Hematopoietic multipotent progenitor cell treated with erythropoietin and hydrocortisone succinate and interleukin-3 and kit ligand, for 6 days (in vitro differentiated cells): ENCODE measurements around the gene RSF1.
"Not testable (repeated sequence)": the region's sequence is repeated elsewhere in the genome, so short reads cannot be mapped to it uniquely, and the experiment has no call there.

Experiments
- DNase-seq: peaks from one replicate; pipeline ENCODE4 v3.0.0-alpha.2; 2015

The RSF1 gene, protein sequence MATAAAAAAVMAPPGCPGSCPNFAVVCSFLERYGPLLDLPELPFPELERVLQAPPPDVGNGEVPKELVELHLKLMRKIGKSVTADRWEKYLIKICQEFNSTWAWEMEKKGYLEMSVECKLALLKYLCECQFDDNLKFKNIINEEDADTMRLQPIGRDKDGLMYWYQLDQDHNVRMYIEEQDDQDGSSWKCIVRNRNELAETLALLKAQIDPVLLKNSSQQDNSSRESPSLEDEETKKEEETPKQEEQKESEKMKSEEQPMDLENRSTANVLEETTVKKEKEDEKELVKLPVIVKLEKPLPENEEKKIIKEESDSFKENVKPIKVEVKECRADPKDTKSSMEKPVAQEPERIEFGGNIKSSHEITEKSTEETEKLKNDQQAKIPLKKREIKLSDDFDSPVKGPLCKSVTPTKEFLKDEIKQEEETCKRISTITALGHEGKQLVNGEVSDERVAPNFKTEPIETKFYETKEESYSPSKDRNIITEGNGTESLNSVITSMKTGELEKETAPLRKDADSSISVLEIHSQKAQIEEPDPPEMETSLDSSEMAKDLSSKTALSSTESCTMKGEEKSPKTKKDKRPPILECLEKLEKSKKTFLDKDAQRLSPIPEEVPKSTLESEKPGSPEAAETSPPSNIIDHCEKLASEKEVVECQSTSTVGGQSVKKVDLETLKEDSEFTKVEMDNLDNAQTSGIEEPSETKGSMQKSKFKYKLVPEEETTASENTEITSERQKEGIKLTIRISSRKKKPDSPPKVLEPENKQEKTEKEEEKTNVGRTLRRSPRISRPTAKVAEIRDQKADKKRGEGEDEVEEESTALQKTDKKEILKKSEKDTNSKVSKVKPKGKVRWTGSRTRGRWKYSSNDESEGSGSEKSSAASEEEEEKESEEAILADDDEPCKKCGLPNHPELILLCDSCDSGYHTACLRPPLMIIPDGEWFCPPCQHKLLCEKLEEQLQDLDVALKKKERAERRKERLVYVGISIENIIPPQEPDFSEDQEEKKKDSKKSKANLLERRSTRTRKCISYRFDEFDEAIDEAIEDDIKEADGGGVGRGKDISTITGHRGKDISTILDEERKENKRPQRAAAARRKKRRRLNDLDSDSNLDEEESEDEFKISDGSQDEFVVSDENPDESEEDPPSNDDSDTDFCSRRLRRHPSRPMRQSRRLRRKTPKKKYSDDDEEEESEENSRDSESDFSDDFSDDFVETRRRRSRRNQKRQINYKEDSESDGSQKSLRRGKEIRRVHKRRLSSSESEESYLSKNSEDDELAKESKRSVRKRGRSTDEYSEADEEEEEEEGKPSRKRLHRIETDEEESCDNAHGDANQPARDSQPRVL (N-terminal part only)

DNA sequence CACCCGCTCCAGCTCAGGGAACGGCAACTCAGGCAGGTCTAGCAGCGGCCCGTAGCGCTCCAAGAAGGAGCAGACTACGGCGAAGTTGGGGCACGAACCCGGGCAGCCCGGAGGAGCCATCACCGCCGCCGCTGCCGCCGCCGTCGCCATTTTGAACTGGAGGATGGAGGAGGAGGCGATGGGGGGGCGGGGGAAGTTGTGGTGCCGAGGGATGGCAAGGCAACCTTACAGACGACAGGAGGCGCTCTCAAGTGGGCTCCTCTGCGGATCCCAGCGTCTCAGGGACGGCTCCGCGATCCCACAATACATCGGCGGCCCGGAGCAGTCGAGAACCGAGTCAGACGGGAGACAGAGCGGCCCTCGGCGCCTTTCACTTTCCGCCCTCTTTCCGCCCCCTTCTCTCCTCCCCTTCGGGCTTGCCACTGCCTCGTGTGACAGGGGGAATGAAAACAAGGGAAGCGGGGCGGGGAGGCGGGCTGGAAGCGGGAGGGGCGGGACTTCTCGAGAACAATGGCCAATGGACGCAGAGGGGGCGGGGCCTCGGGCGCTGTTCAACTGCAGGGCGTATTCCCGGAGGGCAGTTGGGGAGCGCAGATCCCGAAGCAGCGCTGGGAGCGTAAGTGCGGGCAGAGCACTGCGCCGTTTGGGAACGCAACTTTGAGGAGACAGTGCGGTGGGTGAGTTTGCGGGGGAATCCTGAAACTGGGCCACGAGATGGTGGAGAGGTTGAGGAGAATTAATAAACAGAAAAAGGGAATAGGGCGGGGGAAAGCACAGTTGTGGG is at the start of gene RSF1, which contains the start of gene AAMDC:
RSF1 (minus strand) TSS at position 158 of the 784 bp plus-strand sequence; CDS start at position 150, 8 bp downstream.
AAMDC (plus strand) TSS at position 580 of the 784 bp plus-strand sequence. CDS start 21,353 bp downstream, outside the sequence.
- peak; percentile 99 for DNase-seq

DNA sequence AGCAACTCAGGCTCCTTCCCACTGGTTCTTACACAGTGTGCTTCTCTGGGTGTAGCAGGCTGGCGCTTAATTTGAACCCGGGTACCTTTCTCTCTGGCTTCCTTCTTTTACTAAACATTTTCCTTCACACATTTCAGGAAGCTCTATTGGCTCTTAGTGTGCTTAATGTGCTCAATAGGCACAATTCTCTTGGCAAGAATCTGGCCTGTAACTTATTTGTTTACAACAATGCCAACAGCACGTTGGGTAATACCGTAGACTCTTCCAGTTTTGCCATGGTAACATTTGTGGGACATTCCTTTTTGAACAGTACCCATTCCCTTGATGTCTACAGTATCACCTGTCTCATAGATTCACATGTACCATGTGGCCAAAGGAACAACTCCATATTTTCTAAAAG is 48.2 kb upstream of the RSF1 start:
- DNase-seq = no peak

- DNase-seq = no peak
Measured at GRCh38 chr11:77866336-77866735, 45.8 kb upstream of the RSF1 start.

DNA sequence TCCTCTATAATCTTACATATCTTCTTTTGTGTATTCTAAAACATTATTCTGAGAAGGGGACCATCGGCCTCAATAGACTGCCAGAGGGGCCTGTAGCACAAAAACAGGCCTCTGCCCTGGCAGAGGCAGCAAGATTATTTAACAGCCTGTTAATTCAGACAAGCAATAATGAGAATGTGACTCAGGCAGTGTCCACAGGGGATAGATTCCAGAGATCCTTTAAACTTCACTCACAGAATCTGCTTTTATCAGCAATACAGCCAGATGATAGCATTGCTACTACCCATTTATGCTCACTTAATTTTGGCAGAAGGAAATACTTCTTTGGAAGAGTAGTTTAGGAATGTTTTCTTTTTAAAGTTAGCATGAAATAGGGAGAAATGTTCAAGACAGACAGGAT is 45.3 kb upstream of the RSF1 start:
- no peak for DNase-seq

DNA sequence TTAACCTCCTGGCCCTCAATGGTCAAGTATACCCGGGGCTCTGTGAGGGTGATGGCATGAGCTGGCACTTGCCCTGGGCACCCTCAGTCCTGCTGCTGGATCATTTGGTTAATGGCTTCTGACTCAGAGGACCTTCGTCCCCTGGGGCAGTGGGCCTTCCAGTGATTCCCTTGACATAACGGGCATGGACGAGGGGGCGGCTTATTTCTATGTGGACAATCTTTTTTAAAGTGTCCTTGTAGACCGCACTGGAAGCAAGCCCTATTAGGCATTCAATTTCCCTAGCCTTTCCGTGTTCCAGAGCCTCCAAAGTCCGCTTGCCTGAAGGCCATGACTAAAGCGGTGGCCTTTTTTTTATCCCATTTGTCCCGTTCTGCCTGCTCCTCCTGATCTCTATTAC is 40.9 kb upstream of the RSF1 start:
- DNase-seq = not testable (repeated sequence)

DNA sequence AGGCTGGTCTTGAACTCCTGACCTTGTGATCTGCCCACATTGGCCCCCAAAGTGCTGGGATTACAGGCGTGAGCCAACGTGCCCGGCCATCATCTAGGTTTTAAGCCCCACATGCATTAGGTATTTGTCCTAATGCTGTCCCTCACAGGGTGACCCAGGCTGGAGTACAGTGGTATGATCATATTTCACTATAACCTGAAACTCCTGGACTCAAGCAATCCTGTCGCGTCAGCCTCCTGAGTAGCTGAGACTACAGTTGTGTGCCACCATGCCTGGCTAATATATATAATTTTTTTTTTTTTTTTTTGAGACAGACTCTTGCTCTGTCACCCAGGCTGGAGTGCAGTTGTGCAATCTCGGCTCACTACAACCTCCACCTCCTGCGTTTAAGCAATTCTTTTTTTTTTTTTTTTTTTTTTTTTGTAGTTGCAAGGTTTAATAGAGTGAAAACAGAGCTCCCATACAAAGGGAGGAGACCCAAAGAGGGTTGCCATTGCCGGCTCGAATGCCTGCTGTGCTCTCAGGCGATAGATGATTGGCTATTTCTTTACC is 37.5 kb upstream of the RSF1 start:
- not testable (repeated sequence) for DNase-seq

DNA sequence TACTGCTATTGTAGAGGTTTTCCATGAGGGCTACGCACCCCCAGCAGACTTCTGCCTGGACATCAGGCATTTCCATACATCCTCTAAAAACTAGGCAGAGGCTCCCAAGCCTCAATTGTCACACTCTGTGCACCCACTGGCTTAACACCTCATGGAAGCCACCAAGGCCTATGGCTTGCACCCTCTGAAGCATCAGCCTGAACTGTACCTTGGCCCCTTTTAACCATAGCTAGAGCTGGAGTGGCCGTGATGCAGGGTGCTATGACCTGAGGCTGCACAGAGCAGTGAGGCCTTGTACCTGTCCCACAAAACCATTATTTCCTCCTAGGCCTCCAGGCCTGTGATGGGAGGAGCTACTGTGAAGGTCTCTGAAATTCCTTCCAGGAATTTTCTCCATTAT is 34.3 kb upstream of the RSF1 start:
- no peak for DNase-seq

- no peak for DNase-seq
Measured at GRCh38 chr11:77851503-77851902, 31.0 kb upstream of the RSF1 start.

DNA sequence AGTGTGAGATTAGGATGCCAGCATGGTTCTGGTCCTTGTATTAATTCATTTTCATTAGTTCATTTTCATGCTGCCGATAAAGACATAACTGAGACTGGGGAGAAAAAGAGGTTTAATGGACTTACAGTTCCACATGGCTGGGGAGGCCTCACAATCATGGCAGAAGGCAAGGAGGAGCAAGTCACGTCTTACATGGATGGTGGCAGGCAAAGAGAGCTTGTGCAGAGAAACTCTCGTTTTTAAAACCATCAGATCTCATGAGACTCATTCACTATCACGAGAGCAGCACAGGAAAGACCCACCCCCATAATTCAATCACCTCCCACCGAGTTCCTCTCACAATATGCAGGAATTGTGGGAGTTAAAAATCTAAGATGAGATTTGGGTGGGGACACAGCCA is 23.2 kb upstream of the RSF1 start:
- DNase-seq = not testable (repeated sequence)

GRCh38 chr11:77842441-77843121 is 22.1 kb upstream of the RSF1 start:
- DNase-seq = peak; percentile 43

GRCh38 chr11:77833302-77833701 is 12.8 kb upstream of the RSF1 start:
- no peak for DNase-seq

GRCh38 chr11:77828926-77829325 is 8.4 kb upstream of the RSF1 start:
- DNase-seq = peak; percentile 66

DNA sequence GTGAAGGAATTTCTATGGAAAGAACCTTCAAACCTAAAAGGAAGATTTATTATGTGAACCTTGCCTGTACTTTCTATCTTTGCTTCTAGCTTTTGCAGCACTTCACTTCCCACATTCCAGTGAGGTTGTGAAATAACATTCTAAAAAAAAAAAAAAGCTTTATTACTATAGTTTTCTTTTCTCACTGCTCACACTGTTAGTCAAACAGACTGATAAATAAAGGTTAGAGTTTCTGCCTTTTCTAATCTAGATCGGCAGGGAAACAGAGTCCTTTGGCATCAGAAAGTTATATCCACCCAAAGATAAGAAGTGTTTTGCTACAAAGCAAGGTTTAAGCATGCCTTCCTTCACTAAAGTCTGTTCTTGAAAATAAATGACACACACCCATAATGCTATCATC is 3.3 kb upstream of the RSF1 start:
- peak; percentile 40 for DNase-seq

DNA sequence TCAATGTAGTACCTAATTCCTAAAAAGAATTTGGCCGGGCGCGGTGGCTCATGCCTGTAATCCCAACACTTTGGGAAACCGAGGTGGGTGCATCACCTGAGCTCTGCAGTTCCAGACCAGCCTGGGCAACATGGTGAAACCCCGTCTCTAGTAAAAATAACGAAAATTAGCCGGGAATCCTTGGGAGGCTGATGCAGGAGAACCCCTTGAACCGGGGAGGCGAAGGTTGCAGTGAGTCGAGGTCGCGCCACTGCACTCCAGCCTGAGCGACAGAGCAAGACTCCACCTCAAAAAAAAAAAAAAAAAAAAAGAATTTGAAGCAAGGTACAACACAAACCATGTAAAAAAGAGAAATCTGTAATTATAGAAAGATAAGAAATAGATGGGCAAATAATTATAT is 1.6 kb upstream of the RSF1 start:
- not testable (repeated sequence) for DNase-seq

DNA sequence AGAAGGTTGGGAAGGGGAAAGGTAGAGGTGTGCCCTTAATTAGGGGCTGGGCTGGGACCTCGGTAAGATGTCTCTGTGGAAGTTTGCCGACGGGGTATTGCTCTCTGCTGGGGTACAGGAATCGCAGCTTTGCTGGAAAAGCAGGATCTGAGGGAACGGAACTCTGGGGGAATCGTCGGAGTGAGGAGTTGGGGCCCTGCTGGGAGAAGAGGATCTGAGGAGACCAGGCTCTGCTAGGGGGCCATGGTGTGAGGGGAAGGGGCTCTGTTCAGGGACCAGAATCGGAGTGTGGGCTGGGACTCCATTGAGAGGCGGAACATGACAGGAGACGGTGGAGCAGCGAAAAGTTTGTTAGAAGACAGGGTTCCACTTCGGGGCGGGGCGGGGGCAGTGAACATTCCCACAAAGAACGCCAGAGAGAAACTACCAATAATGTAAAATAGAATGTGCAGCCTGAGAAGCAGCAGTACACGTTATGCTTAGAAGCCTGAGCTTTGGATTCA is 878 bp upstream of the RSF1 start:
- DNase-seq = peak; percentile 44

GRCh38 chr11:77819921-77820564 is 479 bp downstream of the RSF1 start:
- DNase-seq = peak; percentile 61

DNA sequence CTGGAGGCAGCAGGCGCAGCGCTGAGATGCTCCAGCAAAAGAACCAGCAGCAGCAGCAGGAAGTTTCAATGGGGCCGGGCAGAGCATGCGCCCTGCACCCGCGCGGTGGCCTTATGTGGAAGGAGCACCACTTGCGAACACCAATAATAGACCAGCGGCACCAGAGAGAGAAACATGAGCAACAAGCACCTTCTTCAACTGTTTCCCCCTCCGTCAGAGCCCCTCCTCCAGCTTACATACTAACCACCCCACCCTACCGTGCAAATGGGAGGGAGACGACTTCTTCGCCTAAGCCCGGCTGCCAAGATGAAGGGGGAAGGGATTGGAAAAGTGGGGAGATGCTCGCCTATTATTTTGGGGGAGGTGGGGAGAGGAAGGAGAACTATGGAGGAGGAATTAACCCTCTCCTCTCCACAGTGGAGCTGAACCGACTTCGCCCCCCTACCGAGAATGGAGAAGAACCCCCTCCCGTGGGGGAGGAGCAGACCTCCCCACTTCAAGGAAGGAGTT is 1.1 kb downstream of the RSF1 start:
- peak; percentile 92 for DNase-seq

GRCh38 chr11:77815459-77815858 is 5.1 kb downstream of the RSF1 start:
- DNase-seq = no peak

- DNase-seq = no peak
Measured at GRCh38 chr11:77814848-77815247, 5.7 kb downstream of the RSF1 start.

DNA sequence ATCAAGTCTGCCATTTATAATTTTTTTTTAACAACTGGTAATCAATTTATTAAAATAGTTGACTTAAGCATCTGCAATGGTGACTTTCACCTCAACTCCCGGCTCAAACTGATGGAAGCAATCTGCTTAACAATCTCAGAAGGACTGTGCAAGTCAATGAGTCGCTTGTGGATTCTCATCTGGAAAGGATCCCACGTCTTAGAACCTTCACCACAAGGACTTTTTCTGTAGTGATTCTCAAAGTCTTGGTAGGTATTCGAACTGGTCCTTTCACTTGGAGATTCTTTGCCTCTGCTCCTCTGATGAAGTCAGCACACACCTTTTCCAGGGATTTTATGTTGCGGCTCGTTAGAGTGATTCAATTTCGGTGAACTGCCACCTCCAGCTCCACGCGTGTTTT is 7.3 kb downstream of the RSF1 start:
- no peak for DNase-seq
